ACHN (cell line): ENCODE data around the gene NBEA.
"Not testable (repeated sequence)": the region's sequence is repeated elsewhere in the genome, so short reads cannot be mapped to it uniquely, and the experiment has no call there.

Experiments used
- DNase-seq: peaks from one replicate; pipeline ENCODE4 v3.0.0-alpha.2; 2015
- in situ Hi-C: cut with HindIII; loops from 2 replicates; pipeline ENCODE4 v1.10.0; 2017; ENCODE audit warnings: low sequenced_read_pairs, low pct_ligation_motif_present, low pct_unique_long_range_greater_than_20kb

Gene NBEA

DNA sequence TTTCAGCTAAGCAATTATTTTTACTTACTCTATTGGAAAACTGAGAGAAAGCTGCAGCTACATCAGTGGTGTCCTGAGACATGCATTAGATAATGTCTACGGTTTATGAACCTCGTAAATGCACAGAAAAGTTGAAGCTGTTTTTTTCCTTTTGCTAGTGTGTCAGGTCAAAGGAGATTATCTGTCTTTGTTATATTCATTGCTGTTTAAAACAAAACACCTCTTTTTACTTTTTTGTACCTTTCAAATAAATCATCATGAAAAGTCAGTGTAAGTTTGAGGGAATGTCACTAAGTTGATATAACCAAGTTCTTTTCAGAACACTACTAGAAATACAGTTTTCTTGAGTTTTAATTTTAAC lies 2.2 kb downstream of the NBEA start:
- DNase-seq: no peak
- in situ Hi-C loops: no loop called here

DNA sequence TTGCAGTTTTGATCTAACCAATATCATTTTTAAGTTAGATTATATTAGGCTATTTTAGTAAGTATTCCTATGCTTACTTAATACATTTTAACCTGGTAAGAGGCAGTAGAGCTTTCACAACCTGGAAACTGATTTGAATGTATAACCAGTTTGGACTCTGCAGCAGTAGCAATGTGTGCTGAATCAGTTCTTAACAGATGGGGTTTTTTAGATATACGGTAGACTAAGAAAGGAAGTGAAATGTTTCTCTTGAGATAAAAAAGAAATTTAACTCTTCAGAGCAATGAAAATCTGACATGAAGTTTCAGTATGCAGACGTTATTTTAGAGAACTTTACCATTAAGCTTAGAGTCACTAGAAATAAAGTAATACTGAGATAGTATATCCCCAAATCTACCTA lies 2.7 kb downstream of the NBEA start:
- no peak for DNase-seq
- in situ Hi-C loops: no loop called here

DNA sequence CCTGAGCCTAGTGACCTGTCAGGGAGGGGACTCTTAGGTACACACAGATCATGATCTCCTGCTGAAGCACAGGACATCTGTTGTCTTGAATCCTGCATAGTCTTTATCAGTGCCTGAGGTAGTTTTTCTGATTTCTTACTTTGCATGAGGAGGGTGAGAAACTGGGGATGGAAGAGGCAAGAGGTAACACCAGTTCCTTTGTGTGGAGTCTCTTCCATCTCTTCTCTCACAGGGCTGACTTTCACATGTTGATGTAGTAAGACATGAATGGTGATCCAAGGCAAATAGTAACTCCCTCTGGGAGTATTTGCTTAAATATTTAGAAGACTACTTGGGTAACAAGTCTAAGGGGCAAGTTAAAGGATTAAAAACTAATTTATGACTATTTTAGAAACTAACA lies 9.5 kb downstream of the NBEA start:
- DNase-seq: no peak
- in situ Hi-C loops: no loop called here

DNA sequence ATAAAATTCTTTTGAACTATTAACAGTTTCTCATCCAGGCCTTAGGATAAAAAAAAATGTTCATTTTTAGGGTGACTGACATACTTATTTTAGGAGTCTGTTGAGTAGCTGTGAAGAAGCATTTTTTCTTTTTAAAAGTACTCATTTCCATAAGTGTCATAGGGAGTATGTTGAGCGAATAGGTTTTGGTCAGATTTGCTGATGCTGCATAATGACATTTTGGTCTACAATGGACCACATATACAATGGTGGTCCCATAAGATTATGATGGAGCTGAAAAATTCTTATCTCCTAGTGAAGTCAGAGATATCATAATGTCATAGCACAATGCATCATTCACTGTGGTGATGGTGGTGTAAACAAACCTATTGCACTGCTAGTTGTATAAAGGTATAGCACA lies 17.4 kb downstream of the NBEA start:
- no peak for DNase-seq
- in situ Hi-C loops: no loop called here

DNA sequence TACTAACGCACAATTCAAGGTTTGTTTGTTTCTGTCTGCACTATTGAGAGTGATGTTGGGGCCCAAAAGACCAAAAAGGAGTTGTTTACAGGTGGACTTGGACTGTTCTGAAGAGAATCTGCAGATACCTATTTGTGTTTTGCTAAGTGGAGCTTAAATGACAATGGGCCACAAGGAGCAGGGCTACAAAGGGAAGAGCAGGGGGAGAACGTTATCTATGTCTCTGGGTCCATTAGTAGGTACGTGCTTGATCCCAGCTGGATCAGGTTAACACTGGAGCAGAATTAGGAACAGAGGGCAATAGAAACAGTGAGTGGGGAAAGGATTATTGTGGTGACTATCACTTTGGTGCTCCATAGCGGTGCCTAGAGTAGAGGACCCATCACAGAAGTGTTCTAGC lies 22.5 kb downstream of the NBEA start:
- DNase-seq: no peak
- in situ Hi-C loops: no loop called here

DNA sequence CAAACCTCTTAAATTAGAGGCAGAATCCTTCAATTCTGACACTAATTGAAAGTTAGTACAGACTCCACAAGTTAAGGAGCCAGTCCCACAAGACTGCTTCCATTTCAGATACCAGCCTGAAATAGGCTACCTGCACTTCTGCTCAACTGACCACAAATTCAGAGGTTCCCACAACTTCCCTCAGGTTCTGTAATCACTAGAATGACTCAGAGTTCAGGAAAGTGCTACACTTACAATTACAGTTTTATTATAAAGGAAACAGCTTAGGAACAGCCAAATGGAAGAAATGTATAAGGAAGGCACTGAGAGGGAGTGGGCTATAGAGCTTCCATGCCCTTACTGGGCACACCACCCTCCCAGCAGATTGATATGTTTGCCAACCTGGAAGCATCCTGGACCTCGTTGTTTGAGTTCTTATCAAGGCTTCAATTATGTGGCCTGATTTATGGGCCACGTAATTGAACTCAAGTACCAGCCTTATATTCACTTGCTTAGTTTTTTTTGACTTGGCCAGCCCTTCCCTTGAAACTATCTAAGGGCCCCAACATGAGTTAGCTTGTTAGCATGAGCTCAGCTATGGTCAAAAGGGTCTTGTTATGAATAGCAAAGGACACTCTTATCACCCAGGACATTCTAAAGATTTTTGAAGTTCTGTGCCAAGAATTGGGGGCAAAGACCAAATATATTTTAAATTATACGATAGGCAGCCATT lies 25.9 kb downstream of the NBEA start:
- DNase-seq: no peak
- in situ Hi-C loops: no loop called here

DNA sequence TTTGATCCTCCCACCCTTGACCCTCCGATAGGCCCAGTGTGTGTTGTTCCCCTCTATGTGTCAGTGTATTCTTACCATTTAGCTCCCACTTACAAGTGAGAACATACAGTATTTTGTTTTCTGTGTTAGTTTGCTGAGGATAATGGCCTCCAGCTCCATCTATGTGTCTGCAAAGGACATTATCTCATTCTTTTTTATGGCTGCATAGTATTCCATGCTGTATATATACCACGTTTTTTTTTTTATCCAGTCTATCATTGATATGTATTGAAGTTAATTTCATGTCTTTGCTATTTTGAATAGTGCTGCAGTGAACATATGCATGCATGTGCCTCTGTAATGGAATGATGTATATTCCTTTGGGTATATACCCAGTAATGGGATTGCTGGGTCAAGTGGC lies 27.5 kb downstream of the NBEA start:
- in situ Hi-C loops, DNase-seq: not testable (repeated sequence)

DNA sequence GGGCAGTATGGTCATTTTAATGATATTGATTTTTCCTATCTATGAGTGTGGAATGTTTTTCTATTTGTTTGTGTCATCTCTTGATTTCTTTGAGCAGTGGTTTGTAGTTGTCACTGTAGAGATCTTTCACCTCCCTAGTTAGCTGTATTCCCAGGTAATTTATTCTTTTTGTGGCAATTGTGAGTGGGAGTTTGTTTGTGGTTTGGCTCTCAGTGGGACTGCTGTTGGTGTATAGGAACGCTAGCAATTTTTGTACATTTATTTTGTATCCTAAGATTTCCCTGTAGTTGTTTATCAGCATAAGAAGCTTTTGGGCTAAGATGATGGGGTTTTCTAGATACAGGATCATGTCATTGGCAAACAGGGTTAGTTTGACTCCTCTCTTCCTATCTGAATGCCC lies 28.9 kb downstream of the NBEA start:
- DNase-seq: no peak
- in situ Hi-C loops: no loop called here

DNA sequence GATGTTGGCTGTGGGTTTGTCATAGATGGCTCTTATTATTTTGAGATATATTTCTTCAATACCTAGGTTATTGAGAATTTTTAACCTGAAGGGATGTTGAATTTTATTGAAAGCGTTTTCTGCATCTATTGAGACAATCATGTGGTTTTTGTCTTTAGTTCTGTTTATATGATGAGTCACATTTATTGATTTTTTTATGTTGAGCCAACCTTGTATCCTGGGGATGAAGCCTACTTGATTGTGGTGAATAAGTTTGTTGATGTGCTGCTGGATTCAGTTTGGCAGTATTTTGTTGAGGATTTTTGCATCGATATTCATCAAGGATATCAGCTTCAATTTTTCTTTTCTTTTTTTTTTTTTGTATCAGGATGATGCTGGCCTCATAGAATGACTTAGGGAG lies 29.4 kb downstream of the NBEA start:
- in situ Hi-C loops: no loop called here

DNA sequence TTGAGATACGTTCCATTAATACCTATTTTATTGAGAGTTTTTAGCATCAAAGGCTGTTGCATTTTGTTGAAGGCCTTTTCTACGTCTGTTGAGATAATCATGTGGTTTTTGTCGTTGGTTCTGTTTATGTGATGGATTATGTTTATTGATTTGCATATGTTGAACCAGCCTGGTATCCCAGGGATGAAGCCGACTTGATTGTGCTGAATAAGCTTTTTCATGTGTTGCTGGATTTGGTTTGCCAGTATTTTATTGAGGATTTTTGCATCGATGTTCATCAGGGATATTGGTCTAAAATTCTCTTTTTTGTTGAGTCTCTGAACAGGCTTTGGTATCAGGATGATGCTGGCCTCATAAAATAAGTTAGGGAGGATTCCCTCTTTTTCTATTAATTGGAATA lies 43.1 kb downstream of the NBEA start:
- DNase-seq, in situ Hi-C loops: not testable (repeated sequence)

More for the DNA sequence above, 29.4 kb downstream of the NBEA start:
- DNase-seq: no peak

DNA sequence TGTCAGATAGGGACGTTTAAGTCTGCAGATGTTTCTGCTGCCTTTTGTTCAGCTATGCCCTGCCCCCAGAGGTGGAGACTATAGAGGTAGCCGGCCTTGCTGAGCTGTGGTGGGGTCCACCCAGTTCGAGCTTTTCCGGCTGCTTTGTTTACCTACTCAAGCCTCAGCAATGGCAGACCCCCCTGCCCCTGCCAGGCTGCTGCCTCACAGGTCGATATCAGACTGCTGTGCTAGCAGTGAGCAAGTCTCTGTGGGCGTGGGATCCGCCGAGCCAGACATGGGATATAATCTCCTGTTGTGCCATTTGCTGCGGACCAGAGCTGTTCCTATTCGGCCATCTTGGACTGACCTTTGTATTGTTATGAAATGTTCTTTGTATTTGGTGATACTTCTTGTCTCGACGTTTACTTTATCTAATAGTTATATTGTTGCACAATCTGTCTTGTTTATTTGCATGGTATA lies 46.3 kb downstream of the NBEA start:
- in situ Hi-C loops: no loop called here
- DNase-seq: no peak

DNA sequence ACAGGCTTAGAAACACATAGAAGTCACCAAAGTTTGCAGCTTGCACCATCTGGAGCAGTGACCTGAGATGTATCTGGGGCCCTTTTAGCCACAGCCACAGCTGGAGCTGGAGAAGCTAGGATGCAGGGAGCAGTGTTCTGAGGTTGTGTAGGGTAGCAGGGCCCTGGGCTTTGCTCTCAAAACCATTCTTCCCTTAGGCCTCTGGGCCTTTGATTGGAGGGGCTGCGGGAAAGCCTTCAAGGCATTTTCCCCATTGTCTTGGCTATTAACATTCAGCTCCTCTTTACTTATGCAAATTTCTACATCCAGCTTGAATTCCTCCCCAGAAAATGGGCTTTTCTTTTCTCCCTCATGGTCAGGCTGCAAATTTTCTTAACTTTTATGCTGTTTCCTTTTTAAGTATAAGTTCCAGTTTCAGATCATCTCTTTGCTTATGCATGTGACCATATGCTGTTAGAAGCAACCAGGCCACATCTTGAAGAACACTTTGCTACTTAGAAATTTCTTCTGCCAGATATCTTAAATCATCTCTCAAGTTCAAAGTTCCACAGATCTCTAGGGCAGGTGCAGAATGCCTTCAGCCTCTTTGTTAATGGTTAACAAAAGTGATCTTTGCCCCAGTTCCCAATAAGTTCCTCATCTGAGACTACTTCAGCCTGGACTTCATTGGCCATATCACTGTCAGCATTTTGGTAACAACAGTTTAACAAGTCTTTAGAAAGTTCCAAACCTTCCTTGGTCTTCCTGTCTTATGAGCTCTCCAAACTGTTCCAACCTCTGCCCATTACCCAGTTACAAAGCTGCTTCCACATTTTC lies 48.5 kb downstream of the NBEA start:
- in situ Hi-C loops: no loop called here
- no peak for DNase-seq

DNA sequence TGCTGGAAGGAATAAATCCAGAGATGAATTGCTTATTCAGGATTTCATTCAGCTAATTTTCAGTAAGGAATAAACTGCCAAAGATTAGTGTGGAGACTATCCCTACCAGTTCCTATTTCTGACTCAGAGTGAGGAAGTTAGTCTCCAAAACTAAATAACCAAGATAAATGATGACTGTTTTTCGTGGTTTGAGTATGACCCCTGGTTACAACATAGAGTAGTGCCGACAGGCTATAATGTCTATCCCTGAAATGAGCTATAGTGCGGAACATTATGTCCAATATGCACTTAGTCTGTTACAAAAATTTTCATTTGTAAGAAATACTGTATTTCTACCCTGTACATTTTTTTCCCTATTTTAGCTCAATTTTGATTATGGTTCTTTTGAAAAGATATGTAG lies 51.4 kb downstream of the NBEA start:
- DNase-seq: no peak
- in situ Hi-C loops: no loop called here

DNA sequence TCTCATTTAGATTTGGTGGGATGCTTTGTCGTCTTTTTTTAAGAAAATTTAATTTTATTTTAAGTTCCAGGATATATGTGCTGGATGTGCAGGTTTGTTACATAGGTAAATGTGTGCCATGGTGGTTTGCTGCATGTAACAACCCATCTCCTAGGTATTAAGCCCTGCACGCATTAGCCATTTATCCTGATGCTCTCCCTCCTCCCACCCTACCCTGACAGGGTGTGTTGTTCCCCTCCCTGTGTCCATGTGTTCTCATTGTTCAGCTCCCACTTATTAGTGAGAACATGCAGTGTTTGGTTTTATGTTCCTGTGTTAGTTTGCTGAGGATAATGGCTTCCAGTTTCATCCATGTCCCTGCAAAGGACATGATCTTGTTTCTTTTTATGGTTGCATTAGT lies 61.7 kb downstream of the NBEA start:
- in situ Hi-C loops, DNase-seq: not testable (repeated sequence)

DNA sequence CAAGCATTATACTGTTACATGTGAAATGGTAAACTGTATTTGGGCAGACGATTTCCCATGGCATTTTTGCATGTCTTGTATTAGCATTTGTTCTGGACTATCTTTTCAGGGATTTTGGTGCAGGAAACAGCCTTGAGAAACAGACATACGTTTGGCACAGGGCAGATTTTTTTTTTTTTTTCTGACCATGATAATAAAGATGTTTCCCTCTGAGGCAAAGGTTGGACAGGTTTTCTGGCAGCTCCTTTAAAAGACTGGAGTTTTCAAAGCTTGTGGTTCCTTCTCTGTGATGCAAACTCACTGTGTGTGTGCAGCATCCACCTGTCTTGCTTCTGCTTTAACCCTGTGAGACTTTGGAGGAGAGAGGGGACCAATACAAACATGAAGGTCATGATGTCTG lies 63.0 kb downstream of the NBEA start:
- in situ Hi-C loops: no loop called here
- DNase-seq: no peak

DNA sequence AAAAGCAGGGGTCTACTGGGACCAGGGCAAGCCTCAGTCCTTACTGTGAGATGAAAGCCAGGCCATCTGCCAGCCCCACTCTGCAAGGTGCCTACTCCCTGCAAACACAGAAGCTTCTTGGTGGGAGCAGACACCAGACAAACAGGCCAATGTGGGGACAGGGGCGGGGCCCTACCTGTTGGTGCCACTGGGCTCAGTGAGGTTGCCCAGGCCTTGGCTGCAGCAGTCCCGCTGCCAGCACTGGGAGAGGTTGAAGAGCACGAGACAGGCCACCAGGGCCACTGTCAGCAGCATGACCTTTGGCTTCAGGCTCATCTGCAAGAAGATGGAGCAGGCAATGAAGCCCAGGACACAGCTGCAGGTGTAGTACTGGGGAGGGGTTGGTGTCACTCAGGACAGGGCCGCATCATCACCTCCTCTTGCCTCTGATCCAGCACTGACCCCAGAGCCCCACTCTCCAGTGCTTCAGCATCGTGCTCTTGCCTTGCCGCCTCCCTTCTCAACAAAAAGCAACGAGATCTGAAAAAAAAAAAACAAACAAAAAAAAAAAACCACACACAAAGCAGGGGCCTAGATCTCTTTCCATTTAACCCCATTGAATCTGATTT lies 72.6 kb downstream of the NBEA start:
- in situ Hi-C loops: no loop called here
- no peak for DNase-seq

DNA sequence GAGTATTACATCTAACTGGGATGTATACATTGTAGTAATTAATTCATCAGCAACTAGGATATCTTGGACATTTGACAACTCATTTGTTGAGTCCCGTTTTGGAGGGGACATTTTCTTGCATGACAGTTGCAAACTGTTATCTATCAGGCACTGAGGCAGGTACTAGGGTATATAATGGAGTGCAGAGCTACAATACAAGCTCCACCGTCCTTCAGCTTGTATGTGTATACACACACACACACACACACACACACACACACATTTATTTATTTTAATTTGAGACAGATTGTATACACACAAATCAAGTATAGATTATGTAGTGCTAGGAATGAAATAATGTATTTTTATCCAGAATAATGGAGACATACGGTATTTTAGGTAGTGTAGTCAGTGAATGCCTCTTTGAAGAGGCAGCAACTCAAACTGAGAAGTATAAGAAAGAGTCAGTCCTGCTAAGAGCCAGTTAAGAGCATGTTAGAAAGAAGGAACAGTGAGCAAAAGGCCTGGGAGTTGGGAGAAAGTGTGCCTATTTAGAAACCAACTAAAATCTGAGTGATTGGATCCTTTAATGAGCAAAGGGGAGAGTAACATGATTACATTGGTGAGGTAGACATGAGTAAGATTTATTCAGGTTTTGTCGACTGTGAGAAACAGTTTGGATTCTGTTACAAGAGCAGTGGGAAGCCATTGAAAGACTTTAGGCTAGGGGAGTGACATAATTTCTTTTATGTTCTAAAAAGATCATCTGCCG lies 74.5 kb downstream of the NBEA start:
- no peak for DNase-seq
- in situ Hi-C loops: no loop called here

DNA sequence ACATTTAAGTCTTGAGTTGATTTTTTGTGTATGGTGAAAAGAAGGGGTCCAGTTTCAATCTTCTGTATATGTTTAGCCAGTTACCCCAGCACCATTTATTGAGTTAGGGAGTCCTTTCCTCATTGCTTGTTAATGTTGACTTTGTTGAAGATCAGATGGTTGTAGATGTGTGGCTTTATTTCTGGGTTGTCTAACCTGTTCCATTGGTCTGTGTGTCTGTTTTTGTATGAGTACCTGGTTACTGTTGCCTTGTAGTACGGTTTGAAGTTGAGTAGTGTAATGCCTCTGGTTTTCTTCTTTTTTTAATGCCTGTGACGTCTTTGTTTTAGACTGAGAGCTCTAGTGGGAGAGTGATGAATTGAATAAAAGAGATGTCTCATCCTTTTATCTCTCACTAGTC lies 83.2 kb downstream of the NBEA start:
- in situ Hi-C loops: no loop called here
- no peak for DNase-seq

DNA sequence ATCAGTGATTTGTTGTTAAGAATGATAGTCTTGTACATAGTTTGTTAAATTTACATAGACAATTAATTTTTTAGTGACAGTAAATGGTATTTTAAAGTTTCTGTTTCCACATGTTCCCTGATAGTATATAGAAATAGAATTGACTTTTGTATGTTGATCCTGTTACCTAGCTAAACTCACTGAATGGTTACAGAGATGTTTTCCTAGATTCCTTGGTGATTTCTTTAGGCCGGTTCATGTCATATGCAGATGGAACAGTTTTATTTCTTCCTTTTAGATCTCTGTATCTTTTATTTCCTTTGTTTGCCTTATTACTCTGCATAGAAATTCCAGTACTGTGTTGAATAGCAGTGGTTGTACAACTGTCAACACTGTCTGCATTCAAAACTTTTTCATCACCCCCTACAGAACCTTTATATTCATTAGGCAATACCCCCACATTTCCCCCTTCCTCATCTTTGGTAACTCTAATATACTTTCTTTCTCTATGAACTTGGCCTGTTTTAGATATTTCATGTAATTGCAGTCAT lies 86.3 kb downstream of the NBEA start:
- no peak for DNase-seq
- in situ Hi-C loops: no loop called here
